Measurements from ENCODE around the gene MX2.

MX2 gene

DNA sequence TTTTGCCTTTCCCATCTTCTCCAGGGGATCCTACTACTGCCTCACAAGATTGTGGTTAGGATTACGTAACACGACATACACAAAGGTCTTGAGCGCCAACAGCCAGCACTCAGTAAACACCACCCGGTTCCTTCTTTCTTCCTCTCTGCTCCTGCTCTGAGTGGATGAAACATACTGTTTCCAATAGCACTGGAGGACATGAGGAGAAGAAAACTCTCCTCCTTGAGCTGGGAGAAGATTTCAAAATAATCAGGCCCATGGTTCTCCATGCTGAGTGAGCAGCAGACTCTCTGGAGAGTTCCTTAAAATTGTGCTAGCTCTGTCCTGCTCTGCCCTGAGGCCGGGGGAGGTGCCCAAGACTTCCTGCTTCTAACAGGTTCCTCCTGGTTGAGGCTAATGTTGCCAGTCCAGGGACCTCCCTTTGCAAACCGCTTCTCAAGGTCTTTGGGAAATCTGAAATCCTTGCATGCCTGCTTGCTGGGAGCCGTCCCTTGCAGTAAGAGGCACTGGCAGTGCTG lies 34.8 kb downstream of the MX2 start:
- no peak for DNase-seq (ENCODE audit: low spot score)
- TF ChIP-seq CTCF (IDR thresholded peaks at IDR 0.05; ENCODE audit: extremely low read depth, missing control alignments) = no peak

DNA sequence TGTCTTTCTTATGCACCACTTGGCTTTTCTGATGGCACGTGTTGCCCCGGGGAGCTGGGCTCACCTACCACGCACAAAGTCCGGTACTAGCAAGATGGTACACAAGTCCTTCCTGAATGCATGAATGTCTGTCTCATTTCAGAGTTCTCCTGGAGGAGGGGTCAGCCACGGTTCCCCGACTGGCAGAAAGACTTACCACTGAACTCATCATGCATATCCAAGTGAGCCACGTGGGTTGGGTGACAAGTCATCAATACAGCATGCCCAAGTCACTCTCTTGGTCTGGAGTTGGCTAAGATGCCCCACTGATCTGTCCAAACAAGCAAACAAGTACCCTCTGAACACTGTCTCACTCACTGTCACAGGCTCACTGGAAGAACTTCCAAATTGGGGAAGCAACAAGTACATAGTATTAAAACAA lies 35.7 kb downstream of the MX2 start:
- no peak for TF ChIP-seq CTCF (IDR thresholded peaks at IDR 0.05; ENCODE audit: extremely low read depth, missing control alignments)
- DNase-seq (ENCODE audit: low spot score) = no peak

DNA sequence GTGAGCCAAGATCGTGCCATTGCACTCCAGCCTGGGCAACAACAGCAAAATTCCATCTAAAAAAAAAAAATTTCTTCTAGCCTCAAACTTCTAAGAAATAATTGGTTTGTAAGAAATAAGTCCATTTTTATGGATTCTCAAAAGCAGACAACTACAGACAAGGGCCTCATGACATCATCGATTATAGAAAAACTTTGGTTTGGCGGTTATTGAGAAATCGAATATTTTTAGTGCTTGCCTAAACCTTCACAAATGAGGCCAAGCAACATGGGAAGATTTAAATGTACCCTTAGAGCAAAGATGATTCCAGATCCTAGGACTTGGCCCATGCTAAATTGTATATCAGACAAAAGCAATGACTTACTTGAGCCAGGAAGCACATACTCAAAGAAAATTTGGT lies 36.4 kb downstream of the MX2 start:
- no peak for DNase-seq (ENCODE audit: low spot score)
- TF ChIP-seq CTCF (IDR thresholded peaks at IDR 0.05; ENCODE audit: extremely low read depth, missing control alignments) = no peak

DNA sequence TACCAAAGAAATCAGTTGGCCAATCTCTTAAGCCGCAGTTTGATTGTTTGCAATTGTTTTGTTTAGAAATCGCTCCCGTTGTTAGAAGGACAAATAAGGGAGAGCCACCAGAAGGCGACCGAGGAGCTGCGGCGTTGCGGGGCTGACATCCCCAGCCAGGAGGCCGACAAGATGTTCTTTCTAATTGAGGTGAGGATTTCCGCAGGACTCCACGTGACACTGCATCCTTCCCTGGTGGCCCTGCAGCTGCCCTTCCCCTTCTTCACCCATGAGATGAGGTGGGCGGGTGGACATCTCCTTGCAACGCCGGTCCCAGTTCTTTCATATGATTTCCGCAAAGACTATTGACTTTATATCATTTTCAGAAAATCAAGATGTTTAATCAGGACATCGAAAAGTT lies 37.0 kb downstream of the MX2 start:
- no peak for TF ChIP-seq CTCF (IDR thresholded peaks at IDR 0.05; ENCODE audit: extremely low read depth, missing control alignments)
- DNase-seq (ENCODE audit: low spot score) = no peak

- TF ChIP-seq CTCF (IDR thresholded peaks at IDR 0.05; ENCODE audit: extremely low read depth, missing control alignments) = no peak
Measured at GRCh38 chr21:41399246-41399800, 37.5 kb downstream of the MX2 start.

DNA sequence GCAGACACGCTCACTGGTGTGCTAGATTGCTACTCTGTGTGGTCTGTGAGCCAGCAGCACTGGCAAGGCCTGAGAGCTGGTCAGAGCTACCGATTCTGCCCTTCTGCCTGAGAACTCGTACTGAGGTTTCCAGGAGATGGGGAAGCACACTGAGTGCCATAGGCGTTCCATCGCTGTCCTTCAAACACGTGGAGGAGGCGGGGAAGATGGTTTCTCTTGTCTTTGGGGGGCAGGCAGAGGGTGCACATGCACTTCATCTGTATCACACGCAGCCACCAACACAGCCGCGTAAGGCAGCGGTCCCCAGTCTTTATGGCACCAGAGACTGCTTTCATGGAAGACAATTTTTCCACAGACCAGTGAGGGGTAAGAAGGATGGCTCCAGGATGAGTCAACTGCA lies 40.4 kb downstream of the MX2 start:
- TF ChIP-seq CTCF (IDR thresholded peaks at IDR 0.05; ENCODE audit: extremely low read depth, missing control alignments) = no peak
- no peak for DNase-seq (ENCODE audit: low spot score)

More at GRCh38 chr21:41399246-41399800, 37.5 kb downstream of the MX2 start:
- DNase-seq (ENCODE audit: low spot score) = no peak

DNA sequence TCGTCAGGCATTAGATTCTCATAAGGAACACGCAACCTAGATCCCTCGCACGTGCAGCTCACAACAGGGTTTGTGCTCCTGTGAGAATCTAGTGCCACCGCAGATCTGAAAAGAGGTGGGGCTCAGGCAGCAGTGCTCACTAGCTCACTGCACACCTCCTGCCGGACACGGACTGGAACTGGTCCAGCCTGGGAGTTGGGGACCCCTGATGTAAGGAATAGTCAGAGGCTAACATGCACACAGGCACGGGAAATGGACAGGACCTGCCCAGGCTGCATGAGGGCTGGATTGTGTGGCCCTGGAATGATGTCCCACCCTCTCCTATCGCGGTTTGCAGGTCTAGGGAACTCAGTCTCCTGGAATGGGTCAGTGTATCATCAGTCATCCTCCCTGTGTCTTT lies 41.0 kb downstream of the MX2 start:
- no peak for TF ChIP-seq CTCF (IDR thresholded peaks at IDR 0.05; ENCODE audit: extremely low read depth, missing control alignments)
- DNase-seq (ENCODE audit: low spot score) = no peak
